SK-N-MC (cell line): Measurements from ENCODE around the gene CACNA1H.

Experiments
- EZH2 ChIP-seq: fragments of 200-600 bp; sonication (generic); IDR thresholded peaks from one replicate; pipeline ENCODE4 v1.6.1; 2017; ENCODE audit warnings: antibody characterized with exemption
- FOXP2 ChIP-seq: optimal IDR thresholded peaks from 2 replicates; pipeline ENCODE3; 2011; ENCODE audit warnings: mild to moderate bottlenecking, moderate library complexity; ENCODE audit not compliant: insufficient read depth; ENCODE audit errors: extremely low read length, control extremely low read depth
- POLR2AphosphoS5 ChIP-seq: IDR thresholded peaks from 2 replicates; pipeline ENCODE4 v1.6.1; 2012; ENCODE audit warnings: mild to moderate bottlenecking, low read depth, low read length, borderline replicate concordance

DNA sequence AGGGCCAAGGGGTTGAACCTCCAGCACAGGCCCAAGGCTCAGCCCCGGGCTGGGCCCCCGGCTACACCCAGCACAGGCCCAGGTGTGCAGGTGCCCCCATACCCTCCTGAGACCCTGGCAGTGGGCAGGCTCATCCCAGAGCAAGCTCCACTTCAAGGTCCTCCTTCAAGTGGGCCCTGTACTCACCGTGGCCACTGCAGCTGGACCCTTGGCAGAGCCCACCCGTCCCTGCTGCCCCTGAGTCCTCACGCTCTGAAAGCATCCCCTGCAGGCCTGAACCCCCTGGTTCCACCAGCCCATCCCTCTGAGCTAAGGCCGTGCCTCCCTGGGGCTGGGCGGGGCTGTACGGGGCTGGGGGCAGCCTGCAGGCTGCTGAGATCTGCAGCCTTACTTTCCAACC lies 11.2 kb upstream of the CACNA1H start:
- TF ChIP-seq EZH2 (no peak), POLR2AphosphoS5 (no peak), FOXP2 (no peak)
